ENCODE data around the gene PALLD.

Gene PALLD

DNA sequence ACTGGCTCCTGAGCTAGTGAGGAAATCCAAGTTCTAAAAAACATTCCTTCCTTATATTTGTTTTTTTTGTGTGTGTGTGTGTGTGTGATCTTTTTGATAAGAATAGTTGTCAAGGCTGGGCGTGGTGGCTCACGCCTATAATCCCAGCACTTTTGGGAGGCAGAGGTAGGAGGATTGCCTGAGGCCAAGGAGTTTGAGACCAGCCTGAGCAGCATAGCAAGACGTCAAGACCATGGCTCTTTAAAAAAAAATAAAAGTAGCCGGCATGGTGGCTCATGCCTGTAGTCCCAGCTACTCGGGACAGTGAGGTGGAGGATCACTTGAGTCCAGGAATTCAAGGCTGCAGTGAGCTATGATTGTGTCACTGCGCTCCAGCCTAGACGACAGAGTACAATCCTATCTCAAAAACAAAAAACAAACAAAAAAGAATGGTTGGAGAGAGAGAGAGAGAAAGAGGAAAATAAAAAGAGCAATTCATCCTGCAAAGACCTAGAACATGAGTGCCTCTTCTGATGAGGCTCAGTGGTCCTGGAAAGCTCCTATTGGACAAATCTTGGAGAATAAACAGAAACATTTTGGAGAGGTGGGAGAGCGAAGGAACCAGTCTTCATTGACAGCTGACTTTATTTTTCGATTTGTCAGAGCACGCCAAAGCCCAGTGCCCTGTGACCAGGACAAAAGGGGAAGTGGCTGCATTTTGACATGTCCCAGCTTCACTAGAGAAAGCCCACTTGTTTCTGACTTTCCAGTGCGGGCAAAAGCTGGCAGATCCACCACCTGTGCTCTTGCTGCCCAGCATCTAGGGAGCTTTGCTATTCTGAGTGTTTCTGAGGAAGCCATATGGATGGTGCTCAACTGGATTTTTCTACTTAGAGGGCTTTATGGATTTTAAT, 244.7 kb downstream of the PALLD start:
- no peak for DNase-seq

DNA sequence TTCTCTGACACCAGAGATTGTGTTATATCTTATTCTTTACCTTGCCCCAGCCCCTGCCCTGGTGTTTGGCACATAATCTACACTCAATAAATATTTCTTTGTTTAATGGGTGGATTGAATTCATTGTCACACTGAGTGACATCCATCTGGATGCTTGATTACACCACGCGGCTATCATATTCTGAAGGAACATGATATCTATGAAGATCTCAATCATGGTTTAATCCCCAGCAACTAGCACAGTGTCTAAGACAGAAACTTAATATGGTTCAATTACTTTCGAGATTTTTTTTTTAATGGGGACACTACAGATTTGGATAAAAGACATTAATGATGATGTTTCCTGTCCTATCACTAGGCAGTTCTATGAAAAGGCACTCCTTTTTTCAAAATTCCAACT, 246.3 kb downstream of the PALLD start:
- DNase-seq, result no peak

DNA sequence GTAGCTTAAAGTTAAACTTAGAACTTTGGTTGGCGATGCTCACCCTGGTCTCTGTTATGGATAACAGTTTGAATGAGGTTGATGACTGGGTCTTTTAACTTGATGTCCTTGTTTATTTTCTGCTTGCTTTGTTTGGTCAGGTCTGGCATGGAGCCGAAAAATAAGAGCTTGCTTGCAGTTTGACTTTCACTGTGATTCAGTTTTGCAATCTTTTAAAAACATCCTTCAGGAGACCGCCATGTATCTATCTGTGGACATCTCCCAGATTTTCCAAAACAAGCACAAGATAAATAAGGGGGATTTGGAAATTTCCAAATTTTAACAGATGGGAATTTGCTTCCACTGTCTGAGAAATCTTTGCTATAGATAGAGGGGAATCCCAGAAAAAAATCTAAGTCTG, 246.7 kb downstream of the PALLD start:
- DNase-seq, result no peak

DNA sequence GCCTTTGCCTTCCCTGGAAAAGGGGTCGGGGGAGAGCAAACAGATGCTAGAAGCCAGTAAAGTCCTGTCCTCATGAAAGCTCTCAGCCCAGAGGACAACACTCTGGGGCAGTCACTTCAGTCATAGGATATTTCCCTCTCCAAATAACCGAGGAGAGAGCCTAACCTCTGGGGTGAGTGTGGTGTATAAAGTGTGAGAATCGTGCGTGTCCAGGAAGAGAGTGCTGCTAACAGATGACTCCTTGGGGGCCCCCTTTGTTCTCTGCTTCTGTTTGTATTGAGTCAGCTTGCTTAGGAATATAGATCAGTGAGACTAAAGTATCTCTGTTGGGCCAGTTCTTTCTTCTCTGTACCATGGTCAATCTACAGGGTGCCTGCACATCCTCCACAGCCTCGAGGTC, 247.2 kb downstream of the PALLD start:
- no peak for DNase-seq

DNA sequence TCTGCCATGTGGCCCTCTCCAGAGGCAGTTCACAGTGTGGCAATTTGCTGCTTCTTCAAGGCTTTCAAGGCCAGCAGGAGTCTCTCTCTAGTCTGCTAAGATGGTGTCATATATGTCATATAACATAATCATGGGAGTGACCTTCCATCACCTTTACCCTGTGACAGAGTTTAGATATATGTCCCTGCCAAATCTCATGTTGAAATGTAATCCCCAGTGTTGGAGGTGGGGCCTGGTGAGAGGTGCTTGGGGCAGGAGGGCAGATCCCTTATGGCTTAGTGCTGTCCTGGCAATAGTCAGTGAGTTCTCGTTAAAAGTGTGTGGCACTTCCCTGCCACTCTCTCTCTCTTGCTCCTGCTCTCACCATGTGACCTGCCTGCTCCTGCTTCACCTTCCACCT, 252.0 kb downstream of the PALLD start:
- DNase-seq, result no peak

DNA sequence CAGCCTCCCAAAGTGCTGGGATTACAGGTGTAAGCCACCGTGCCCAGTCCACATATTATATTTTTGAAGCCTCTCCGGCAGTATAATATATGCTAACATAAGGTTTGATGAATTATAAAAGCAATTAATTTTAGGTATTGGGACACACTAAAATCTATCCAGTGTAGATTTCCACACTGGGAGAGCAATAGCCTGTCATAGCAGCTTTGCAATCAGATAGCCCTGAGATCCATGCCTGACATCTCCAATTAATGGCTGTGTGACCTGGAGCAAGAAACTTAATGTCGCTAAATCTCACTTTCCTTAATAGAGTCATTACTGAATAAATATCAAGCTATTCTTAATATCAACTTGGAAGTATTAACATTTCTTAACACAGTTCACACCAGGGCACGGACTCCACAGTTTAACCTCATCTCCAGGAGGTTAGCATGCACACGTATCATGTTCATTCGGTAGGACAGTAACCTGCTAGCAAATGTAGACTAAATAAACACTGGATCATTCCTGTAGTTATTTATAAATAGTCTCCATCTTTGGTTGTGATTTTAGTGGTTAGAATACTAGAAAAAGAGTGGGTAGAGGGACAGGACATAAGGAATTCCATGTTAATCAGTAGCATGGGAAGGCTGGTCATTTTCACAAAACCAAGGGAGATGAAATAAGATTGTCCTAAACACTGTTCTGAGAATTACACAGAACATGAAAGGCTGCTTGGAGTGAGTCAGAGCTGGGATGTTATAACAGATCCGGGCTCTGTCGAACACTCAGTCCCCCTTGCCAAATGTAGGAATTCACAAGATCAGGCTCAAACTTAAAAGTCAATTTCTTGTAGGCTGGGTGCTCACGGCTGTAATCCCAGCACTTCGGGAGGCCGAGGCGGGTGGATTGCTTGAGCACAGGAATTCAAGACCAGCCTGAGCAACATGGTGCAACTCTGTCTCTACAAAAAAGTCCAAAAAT, 254.7 kb downstream of the PALLD start:
- no peak for DNase-seq

DNA sequence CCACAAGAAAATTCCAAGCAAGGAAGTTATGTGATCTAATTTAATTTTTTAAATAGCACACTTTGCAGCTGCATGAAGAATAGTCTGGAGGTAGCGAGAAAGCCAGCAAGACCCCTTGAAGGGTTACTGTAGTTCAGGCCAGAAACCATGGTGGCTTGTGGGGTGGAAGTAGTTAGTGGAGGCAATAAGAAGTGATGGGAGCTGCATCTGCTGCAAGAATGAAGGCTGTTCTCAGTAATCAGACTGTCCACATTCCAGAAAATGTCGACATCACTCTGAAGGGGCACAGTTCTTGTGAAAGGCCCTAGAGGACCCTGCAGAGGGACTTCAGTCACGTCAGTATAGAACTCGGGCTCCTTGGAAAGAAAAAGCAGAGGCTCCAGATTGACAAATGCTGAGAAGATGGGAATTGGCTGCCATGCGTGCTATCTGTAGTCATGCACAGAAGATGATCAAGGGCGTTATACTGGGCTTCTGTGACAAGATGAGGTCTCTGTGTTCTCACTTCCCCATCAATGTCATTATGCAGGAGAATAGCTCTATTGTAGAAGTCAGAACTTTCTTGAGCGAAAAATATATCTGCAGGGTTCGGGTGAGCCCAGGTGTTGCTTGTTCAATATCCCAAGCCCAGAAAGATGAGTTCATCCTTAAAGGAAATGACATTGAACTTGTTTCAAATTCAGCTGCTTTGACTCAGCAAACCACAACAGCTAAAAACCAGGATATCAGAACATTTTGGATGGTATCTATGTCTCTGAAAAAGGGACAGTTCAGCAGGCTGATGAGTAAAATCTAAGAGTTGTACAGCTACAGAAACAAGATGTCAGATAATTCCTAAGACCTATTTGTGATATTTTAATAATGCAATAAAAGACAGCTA, 259.0 kb downstream of the PALLD start:
- no peak for DNase-seq

DNA sequence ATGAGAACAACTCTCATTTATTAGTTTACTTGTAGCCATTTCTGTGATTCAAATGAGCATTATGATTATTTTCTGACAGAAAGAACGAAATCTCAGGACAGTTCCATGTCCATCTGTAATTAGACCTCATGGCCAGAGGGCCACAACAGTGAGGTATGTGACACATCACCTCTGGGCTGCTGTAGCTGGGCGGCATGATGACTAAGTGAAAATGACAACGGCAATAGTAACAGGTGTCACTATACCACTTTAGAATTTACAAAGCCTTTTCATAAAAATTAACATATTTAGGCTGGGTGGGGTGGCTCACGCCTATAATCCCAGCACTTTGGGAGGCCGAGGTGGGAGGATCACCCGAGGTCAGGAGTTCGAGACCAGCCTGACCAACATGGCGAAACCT, 260.6 kb downstream of the PALLD start:
- DNase-seq, result no peak

DNA sequence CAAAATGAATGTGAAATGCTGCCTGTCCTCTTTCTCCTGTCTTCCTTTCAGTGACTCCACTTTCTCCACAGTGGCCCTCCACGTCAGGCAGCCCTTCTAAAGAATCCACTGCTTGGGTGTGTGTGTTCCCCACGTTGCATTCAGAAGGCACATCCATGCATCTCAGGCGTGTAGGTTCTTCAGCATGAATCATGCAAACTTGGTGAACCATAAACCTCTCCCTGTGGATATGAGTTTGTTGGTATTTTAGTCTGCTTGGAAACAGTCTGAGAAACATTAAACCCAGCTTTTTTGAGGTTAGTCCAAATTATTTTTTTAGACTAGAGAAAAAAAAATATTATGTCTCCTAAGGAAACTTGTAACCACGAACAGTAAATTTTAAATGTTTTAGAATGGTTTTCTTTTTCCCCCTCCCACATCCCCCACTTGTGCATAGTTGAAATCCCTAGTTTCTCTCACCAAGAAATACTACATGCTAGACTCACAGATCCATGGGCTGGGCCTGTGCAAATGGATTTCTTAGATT, 261.6 kb downstream of the PALLD start:
- DNase-seq, result no peak

DNA sequence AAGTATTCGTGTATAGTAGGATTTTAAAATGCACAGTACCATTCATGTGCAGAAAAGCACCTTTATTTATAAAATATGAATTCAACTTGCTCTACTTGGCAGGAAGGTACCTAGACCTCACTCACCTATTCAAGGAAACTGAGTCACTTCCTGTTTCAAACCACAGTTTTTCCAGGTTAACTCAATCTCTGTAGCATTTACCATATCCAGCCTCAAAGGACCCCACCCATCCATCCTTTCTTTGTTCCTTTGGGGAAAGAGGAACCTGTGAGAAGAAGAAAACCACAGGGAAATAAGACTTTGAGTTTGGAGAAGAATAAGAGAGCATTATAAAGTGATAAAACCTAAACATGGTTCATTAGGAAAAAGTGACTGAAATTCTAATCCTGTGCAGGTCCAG, 262.5 kb downstream of the PALLD start:
- no peak for DNase-seq

DNA sequence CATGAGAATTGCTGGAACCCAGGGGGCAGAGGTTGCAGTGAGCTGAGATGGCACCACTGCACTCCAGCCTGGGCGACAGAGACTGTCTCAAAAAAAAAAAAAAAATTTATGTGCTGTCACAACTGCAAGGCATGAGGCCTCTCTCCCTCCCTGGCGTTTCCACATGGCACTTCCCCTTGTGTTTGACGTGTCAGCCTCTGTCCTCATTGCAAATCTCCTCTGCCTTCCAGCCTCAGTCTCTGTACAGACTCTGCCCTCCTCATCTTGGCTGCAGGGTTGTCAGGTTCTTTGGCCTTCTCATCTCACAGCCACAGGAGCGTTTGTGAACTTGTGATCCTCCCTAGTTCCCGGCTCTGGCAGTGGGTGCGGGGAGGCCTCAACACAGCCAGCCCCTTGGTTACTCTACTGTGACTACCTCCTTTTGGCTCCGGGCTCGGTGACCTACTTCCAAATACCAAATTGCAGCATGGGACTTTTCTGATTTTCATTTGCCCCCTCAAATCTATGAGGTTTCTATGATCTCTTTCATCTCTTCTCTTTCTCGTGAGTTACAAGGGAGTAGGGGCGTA, 263.2 kb downstream of the PALLD start:
- DNase-seq, result no peak

DNA sequence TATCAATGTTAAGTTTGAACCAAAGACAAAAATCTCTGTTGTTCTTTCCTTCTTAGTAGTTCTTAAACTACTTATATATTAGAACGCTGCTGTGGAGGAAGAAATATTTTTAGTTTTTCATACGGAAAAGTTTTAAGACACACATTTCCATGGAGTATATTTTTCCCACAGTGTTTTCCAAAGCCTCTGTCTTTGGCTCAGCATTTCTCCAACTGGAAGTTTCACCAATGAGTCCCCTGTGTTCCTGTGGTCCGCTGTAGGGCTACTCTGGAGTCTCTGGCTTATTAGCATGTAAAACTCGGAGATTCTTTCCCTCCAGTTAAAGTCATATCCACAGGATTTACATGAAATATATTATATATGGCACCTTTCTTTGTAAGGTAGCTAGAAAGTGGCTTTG, 264.2 kb downstream of the PALLD start:
- DNase-seq, result no peak

DNA sequence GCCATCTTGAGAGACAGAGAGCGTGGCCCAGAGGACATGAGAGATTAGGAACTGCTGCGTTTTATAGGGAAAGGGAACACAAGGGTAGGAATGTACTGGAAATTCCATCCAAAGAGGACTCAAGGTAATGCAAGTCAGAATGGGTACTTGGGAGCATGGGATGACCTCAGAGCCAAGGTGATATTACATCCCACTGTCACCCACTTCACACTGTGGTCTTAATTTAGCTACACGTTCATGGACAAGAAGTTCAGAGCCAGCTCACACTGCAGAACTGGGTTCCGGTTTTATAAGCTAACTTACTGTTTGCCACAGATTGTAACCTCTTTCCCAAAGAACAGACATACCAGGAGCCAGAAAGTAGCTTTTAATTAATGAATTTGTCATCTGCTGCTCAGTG, 268.5 kb downstream of the PALLD start:
- DNase-seq, result no peak

DNA sequence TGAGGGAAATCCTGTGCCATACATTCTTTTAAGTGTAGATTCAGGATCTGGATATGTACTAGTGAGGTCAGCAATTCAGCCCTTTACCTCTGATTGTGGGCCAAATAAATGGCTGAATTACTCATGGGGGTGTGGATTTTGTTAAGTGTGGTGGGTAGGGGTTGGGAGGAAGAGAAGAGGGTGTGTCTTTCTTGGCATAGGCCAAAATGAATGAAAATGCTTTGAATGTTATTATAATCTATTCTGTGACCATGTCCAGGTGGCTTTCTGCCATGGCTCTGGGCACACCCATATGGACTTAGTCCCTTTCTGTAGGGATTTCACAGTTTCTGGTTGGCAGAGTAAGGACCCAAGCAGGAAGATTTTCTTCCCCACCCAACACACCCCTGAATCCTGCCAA, 268.9 kb downstream of the PALLD start:
- DNase-seq, result no peak

DNA sequence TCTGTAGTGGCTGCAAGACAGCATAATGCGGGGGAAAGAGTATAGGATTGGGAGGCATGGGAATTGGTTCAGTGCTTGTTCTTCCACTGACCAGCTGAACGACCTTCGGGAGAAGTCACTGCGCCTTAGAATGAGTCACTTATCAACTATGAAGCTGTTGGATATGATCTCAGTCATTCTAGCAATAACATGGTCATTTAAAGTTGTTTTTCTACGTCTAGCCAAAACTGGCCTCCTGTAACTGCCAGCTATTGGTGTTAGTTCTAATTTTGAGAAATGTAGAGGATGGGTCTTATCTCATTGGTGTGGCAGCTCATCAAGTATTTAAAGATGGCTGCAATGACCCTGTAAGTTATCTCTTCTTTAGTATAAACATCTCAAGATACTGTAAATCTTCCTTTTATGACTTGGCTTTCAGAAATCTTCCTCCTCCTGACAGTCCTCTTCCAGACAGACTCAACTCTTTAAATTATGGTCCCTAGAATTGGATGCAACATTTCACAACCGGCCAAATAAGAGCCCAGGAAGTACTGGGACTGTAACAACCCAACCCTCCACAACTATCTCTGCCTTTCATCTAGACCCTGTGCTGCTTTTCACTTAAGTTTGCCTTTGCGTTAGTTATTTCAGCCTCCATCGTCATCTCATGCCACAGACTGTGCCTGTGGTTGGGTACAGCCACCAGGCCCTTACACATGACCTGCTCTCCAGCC, 269.9 kb downstream of the PALLD start:
- DNase-seq, result no peak

DNA sequence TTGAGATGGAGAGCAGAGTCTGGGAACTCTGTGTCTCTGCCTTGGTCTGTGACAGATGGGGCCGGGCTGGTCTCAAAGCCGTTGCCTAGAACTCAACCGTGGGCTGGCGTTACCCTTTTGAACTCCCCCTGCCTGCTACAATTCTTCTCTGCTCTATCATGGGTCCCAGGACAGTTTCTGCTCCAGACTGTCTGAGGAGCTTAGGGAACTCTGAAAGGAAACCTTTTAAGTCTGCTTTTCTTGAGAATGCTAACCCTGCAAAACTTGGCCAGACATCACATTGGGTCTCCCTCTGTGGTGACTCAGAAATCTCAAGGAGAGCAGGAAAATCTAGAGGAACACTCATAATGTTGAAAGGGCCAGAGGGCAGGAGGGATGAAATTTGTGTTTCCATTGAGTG, 272.6 kb downstream of the PALLD start:
- DNase-seq, result no peak

DNA sequence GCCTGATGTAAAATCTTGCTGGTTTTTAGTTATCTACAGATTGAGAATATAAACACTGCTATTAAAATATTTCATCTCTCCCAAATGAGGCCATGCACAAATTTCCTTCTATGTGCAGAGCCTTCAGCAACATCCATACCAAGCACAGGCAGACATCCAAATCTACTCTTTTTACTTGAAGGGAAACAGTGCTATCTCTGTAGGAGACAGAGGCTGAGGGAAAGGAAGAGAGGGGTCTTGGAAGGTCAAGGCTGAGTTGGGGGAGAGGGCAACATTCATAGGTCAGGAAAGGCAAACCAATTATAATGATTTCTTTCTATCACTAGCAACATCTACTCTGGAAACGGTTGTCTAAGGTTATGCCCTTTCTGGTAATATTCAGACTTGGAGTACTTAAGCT, 273.0 kb downstream of the PALLD start:
- DNase-seq, result no peak

DNA sequence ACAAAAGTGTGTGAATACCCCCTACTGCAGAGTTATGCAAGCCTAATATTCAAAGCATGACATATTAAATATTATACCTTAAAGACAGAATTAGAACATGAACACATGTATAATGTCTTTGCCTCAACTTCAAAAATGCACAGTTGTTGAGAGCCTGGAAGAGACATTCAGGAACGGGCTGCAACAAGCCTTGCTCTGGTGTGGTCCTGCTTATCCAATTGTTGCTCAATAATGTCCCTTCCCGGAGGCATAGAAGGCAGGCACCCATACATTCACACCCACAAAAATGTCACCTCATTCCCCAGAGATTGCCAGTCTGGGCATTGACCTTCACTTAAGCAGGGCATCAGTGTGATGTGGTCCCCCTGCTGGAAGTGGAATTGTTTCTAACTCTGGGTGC, 274.4 kb downstream of the PALLD start:
- no peak for DNase-seq

DNA sequence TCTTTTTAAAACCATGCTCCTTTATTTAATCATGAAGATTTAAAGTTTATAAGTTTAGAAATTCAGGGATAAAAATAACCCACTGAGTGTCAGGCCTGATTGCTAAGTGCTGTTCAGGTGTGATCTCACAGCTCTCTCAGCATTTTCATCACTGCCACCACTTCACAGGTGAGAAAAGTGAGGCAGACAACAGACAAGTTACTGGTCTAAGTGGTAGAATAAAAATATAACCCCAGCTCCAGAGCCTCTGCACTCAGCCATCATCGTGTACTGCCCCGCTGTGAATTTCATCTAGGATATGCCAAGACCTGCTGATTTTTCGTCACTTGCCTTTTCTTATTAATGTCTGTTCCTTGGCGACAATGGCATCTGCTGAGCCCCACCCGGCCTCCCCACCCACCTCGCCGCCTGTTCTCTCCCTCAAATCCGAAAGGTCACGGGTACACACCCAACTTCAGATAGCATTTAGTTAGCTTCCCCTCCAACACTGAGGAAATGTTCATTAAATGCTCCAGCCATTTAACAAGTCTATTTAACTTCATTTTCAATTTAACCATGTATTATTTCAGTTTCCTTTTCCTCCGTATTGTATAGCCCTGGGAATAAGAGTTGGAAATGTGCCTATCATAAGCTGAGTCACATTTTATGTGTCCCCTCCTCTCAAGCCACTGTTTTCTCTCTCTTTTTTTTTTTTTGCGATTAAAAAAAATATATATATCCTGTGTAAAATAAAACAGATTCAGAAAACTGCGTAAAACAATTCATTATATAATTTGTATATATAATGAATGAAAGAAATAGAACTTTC, 276.7 kb downstream of the PALLD start:
- no peak for DNase-seq

DNA sequence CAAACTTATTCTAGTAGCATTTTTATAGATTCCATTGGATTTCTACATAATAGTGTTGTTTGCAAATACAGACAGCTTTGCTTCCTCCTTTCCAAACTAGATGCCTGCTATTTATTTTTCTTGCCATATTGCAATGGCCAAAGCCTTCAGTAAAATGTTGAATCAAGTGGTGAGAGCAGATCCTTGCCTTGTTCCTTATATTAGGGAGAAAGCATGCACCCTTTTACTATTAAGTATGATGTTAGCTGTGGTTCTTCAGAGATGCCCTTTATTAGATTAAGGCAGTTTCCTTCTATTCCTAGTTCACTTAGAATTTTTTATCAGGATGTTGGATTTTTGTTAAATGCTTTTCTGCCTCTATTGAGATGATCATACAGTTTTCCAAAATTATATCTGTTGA, 279.5 kb downstream of the PALLD start:
- no peak for DNase-seq

All from activated T-cell treated with anti-CD3 and anti-CD28 coated beads for 4 hours (primary cell).